ENCODE data around the gene MED13L.
"Not testable (repeated sequence)": the region's sequence is repeated elsewhere in the genome, so short reads cannot be mapped to it uniquely, and the experiment has no call there.

MED13L gene

DNA sequence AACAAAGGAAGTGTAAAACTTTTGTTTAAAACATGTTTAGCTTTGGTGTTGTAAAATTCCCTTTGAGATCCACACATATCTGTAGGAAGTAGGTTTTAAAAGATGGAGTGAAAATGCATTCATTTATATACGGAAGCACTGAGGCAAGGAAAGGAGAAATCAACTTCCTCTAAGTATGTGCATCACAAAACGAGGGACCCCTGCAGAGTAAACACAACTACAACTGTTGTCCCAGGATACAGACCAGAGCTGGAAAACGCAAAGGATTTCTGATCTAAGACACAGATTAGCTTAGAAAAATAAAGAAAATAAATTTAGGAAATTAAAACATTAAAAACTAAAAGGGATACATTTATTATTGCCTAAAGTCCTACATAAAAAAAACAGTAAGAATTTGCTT lies 297.6 kb downstream of the MED13L start:
- H3K9me3 ChIP-seq (ENCODE audit: insufficient read depth, low read length) = no peaks in the 10 kb centered on the region
- H3K9ac ChIP-seq (ENCODE audit: low read length) = no peak overlapping the region
- H4K20me1 ChIP-seq (ENCODE audit: low read depth, low read length) = no peaks in the 10 kb centered on the region
- no peak overlapping the region for H3K27ac ChIP-seq (ENCODE audit: low read depth, low read length)
- no peak for TF ChIP-seq EZH2phosphoT487 (conservative IDR thresholded peaks at IDR 0.05; ENCODE audit: low read length)
- TF ChIP-seq, protein P1, sequence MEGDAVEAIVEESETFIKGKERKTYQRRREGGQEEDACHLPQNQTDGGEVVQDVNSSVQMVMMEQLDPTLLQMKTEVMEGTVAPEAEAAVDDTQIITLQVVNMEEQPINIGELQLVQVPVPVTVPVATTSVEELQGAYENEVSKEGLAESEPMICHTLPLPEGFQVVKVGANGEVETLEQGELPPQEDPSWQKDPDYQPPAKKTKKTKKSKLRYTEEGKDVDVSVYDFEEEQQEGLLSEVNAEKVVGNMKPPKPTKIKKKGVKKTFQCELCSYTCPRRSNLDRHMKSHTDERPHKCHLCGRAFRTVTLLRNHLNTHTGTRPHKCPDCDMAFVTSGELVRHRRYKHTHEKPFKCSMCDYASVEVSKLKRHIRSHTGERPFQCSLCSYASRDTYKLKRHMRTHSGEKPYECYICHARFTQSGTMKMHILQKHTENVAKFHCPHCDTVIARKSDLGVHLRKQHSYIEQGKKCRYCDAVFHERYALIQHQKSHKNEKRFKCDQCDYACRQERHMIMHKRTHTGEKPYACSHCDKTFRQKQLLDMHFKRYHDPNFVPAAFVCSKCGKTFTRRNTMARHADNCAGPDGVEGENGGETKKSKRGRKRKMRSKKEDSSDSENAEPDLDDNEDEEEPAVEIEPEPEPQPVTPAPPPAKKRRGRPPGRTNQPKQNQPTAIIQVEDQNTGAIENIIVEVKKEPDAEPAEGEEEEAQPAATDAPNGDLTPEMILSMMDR (IDR thresholded peaks at IDR 0.05; ENCODE audit: insufficient read depth, low read length, poor library complexity, severe bottlenecking) = no peak
- no peak overlapping the region for H3K4me3 ChIP-seq (ENCODE audit: insufficient read depth, low read length, poor library complexity, severe bottlenecking)
- H3K36me3 ChIP-seq (ENCODE audit: low read length) = peaks cover 4% of the 10 kb centered on the region; the same call in 1 of the 2 replicates
- no peaks in the 10 kb centered on the region for H3F3A ChIP-seq (ENCODE audit: insufficient read depth)
- H2AFZ ChIP-seq (ENCODE audit: low read depth, low read length, severe bottlenecking) = no peak overlapping the region
- H3K27me3 ChIP-seq (ENCODE audit: low read length) = no peaks in the 10 kb centered on the region
- no peaks in the 10 kb centered on the region for H3K9me2 ChIP-seq (replicated peaks; ENCODE audit: insufficient read depth, low read length)
- no peak overlapping the region for H3K4me2 ChIP-seq (ENCODE audit: low read depth, low read length, poor library complexity, severe bottlenecking)
- H3K79me2 ChIP-seq (ENCODE audit: insufficient read depth, low read length) = no peaks in the 10 kb centered on the region

DNA sequence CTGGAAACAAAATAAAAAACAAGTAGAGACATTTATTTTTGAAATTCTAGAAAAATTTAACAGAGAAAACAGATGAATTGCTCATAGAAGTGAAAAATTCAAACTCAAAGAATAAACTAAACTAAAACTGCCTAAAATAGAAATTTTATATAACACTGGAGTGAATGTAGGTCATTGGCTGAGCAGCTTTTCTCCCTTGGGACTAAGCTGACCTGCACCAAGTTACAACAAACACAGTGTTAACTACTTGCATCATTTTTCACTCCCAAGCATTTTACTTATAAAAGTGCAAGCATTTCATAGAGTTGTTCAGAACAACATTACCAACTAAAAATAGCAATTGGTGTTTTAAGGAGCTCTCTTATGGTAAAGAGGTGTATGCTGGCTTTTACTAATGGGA lies 298.1 kb downstream of the MED13L start:
- no peak overlapping the region for H3K4me3 ChIP-seq (ENCODE audit: insufficient read depth, low read length, poor library complexity, severe bottlenecking)
- H3K9me3 ChIP-seq (ENCODE audit: insufficient read depth, low read length) = no peaks in the 10 kb centered on the region
- no peaks in the 10 kb centered on the region for H3K79me2 ChIP-seq (ENCODE audit: insufficient read depth, low read length)
- no peaks in the 10 kb centered on the region for H3F3A ChIP-seq (ENCODE audit: insufficient read depth)
- no peak overlapping the region for H2AFZ ChIP-seq (ENCODE audit: low read depth, low read length, severe bottlenecking)
- peaks cover 4% of the 10 kb centered on the region; the same call in 1 of the 2 replicates for H3K36me3 ChIP-seq (ENCODE audit: low read length)
- H3K4me2 ChIP-seq (ENCODE audit: low read depth, low read length, poor library complexity, severe bottlenecking) = no peak overlapping the region
- H3K27me3 ChIP-seq (ENCODE audit: low read length) = no peaks in the 10 kb centered on the region
- H3K9me2 ChIP-seq (replicated peaks; ENCODE audit: insufficient read depth, low read length) = no peaks in the 10 kb centered on the region
- H4K20me1 ChIP-seq (ENCODE audit: low read depth, low read length) = no peaks in the 10 kb centered on the region
- H3K9ac ChIP-seq (ENCODE audit: low read length) = no peak overlapping the region
- H3K27ac ChIP-seq (ENCODE audit: low read depth, low read length) = no peak overlapping the region
- no peak for TF ChIP-seq EZH2phosphoT487 (conservative IDR thresholded peaks at IDR 0.05; ENCODE audit: low read length)
- TF ChIP-seq, protein P1 (IDR thresholded peaks at IDR 0.05; ENCODE audit: insufficient read depth, low read length, poor library complexity, severe bottlenecking) = no peak

DNA sequence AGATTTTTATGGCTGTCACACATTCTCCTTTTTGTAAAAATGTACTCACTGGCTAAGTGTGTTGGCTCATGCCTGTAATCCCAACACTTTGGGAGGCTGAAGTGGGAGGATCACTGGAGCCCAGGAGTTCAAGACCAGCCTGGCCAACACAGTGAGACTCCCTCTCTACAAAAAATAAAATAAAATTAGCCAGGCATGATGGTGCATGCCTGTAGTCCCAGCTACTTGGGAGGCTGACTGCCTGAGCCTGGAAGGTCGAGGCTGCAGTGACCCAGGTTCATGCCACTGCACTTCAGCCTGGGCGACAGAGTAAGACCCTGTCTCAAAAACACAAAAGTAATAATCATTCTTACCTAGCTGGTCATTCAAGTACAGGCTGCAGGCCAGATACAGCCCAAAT lies 300.7 kb downstream of the MED13L start:
- not testable (repeated sequence) for H3K27me3 ChIP-seq (ENCODE audit: low read length); H3K36me3 ChIP-seq (ENCODE audit: low read length); H2AFZ ChIP-seq (ENCODE audit: low read depth, low read length, severe bottlenecking); H3K4me3 ChIP-seq (ENCODE audit: insufficient read depth, low read length, poor library complexity, severe bottlenecking); H3K9me2 ChIP-seq (replicated peaks; ENCODE audit: insufficient read depth, low read length); H3K79me2 ChIP-seq (ENCODE audit: insufficient read depth, low read length); H3K27ac ChIP-seq (ENCODE audit: low read depth, low read length); H4K20me1 ChIP-seq (ENCODE audit: low read depth, low read length); H3F3A ChIP-seq (ENCODE audit: insufficient read depth); H3K4me2 ChIP-seq (ENCODE audit: low read depth, low read length, poor library complexity, severe bottlenecking); H3K9ac ChIP-seq (ENCODE audit: low read length); H3K9me3 ChIP-seq (ENCODE audit: insufficient read depth, low read length)

DNA sequence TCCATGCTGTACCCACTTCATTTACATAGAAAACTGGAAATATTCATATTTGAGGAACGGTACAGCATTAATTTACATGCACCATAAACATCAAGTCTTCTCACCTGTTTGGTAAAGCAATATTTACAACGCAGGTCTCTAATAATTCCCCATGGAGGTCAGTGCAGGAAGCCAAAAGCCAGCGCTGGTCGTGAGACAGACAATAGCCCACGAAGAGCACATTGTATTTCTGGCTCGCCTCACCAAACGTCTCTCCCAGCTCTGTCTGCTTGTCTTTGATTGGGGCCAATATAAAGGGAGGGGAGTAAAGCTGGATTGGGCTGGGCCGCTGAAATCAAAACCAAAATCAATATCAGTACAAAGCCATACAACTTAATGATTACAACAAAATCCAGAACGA lies 302.1 kb downstream of the MED13L start:
- H2AFZ ChIP-seq (ENCODE audit: low read depth, low read length, severe bottlenecking) = no peak overlapping the region
- no peaks in the 10 kb centered on the region for H3K9me2 ChIP-seq (replicated peaks; ENCODE audit: insufficient read depth, low read length)
- no peaks in the 10 kb centered on the region for H3K9me3 ChIP-seq (ENCODE audit: insufficient read depth, low read length)
- H4K20me1 ChIP-seq (ENCODE audit: low read depth, low read length) = no peaks in the 10 kb centered on the region
- no peak overlapping the region for H3K4me3 ChIP-seq (ENCODE audit: insufficient read depth, low read length, poor library complexity, severe bottlenecking)
- H3K36me3 ChIP-seq (ENCODE audit: low read length) = no peaks in the 10 kb centered on the region
- no peaks in the 10 kb centered on the region for H3K79me2 ChIP-seq (ENCODE audit: insufficient read depth, low read length)
- H3K9ac ChIP-seq (ENCODE audit: low read length) = no peak overlapping the region
- no peaks in the 10 kb centered on the region for H3F3A ChIP-seq (ENCODE audit: insufficient read depth)
- no peak overlapping the region for H3K27ac ChIP-seq (ENCODE audit: low read depth, low read length)
- no peak for TF ChIP-seq EZH2phosphoT487 (conservative IDR thresholded peaks at IDR 0.05; ENCODE audit: low read length)
- TF ChIP-seq, protein P1 (IDR thresholded peaks at IDR 0.05; ENCODE audit: insufficient read depth, low read length, poor library complexity, severe bottlenecking) = no peak
- H3K4me2 ChIP-seq (ENCODE audit: low read depth, low read length, poor library complexity, severe bottlenecking) = no peak overlapping the region
- no peaks in the 10 kb centered on the region for H3K27me3 ChIP-seq (ENCODE audit: low read length)

All from SU-DHL-6 (cell line).